GM23338 (cell line): ENCODE measurements around the gene TTC28.

ENCODE experiments used
- CREB1 ChIP-seq: fragments of 250-450 bp; sonication (Bioruptor Pico); IDR thresholded peaks from 2 replicates; pipeline ENCODE4 v1.5.0; 2020; ENCODE audit warnings: low read depth, mild to moderate bottlenecking, moderate library complexity
- EZH2 ChIP-seq: fragments of 200-600 bp; sonication (generic); IDR thresholded peaks from one replicate; pipeline ENCODE4 v1.8.0; 2017; ENCODE audit warnings: antibody characterized with exemption, mild to moderate bottlenecking, low read depth; ENCODE audit not compliant: unreplicated experiment
- NANOG ChIP-seq: IDR thresholded peaks from 2 replicates; pipeline ENCODE4 v1.6.1; 2016; ENCODE audit warnings: antibody characterized with exemption, borderline replicate concordance
- STAT1 ChIP-seq: IDR thresholded peaks from one replicate; pipeline ENCODE4 v1.6.1; 2016; ENCODE audit warnings: antibody characterized with exemption; ENCODE audit not compliant: unreplicated experiment
- TF ChIP-seq, protein P1 (sequence below), 2 experiments: fragments of 200-600 bp in 1 of 2; sonication (generic) in 1 of 2; conservative IDR thresholded peaks; 2 replicates each; pipeline versions ENCODE4 v1.5.1 to v1.6.1; 2016 to 2017; ENCODE audit warnings: antibody characterized with exemption in 2 of 2, low read depth in 2 of 2, mild to moderate bottlenecking in 2 of 2, moderate library complexity in 1 of 2

DNA sequence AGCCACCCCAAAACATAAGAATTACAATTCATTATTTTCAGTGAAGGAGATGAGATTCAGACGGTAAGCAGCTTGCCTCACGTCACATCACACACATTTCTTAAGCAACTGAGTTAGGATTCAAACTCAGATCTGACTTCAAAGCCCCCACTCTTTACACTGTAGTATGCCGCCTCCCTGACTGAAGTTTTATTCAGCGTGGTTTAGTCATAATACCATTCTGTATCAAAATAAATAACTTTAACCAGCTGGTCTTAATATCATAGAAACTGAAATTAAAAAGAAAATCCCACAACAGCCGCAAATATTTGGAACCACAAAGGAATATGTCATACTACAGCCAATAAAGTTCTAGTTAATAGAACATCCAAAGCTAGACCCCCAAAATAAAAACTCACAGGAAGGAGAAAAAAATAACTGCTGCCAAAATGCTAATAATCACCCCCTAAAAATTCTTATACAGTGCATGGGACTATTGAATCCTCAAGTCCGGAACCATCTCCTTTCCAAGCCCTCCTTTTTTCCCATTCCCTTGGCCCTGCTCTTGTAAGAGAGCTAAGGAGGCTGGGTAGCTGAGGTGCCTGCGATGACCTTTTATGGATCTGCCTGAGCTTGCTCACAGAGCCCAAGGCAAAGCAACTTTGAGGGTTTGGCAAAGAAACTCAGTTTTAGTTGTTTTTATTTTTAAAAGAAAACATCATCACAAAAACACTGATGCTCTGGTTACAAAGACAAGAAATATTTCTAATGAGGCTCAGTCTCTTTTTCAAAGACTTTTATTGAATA is 334.5 kb downstream of the TTC28 start:
- no peak for TF ChIP-seq STAT1
- TF ChIP-seq, protein P1, sequence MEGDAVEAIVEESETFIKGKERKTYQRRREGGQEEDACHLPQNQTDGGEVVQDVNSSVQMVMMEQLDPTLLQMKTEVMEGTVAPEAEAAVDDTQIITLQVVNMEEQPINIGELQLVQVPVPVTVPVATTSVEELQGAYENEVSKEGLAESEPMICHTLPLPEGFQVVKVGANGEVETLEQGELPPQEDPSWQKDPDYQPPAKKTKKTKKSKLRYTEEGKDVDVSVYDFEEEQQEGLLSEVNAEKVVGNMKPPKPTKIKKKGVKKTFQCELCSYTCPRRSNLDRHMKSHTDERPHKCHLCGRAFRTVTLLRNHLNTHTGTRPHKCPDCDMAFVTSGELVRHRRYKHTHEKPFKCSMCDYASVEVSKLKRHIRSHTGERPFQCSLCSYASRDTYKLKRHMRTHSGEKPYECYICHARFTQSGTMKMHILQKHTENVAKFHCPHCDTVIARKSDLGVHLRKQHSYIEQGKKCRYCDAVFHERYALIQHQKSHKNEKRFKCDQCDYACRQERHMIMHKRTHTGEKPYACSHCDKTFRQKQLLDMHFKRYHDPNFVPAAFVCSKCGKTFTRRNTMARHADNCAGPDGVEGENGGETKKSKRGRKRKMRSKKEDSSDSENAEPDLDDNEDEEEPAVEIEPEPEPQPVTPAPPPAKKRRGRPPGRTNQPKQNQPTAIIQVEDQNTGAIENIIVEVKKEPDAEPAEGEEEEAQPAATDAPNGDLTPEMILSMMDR (conservative IDR thresholded peaks at IDR 0.05; ENCODE audit: low read depth in 2 of 2), result no peak
- TF ChIP-seq NANOG, result no peak
- no peak for TF ChIP-seq EZH2
- no peak for TF ChIP-seq CREB1 (CRISPR knock-in tag)
